ENCODE measurements around the gene WDR81.
A peak's percentile ranks its signal among the peaks of the same experiment; 100 is the strongest.

WDR81 gene

DNA sequence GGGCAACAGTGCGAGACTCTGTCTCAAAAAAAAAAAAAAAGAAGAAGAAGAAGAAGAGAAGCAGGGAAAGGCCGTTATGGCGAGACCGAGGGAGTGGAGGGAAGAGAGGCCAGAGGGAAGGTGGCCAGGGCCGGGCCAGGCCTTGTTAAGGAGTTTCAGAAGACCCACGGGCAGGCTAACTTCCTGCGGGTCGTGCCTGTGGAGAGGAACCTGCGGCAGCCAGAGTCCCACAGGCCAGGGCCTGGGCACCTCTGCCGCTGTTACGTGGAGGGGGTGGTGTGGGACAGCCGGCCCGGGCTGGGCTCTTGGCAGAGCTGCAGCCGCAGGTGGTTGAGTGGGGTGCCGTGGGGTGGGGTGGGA is 5.4 kb downstream of the WDR81 start:
- no peak for ATAC-seq
- TF ChIP-seq PPARA (CRISPR knock-in tag; IDR thresholded peaks at IDR 0.05; ENCODE audit: borderline replicate concordance) (no peak), ZNF565 (CRISPR knock-in tag; conservative IDR thresholded peaks at IDR 0.05; ENCODE audit: low read depth) (no peak), GLIS3 (CRISPR knock-in tag; IDR thresholded peaks at IDR 0.05) (no peak), TCF4 (CRISPR knock-in tag; IDR thresholded peaks at IDR 0.05; ENCODE audit: borderline replicate concordance) (no peak), BACH2 (CRISPR knock-in tag; IDR thresholded peaks at IDR 0.05; ENCODE audit: borderline replicate concordance) (no peak), ZNF8 (CRISPR knock-in tag; IDR thresholded peaks at IDR 0.05) (no peak), TOX (CRISPR knock-in tag; IDR thresholded peaks at IDR 0.05; ENCODE audit: borderline replicate concordance) (no peak), OSR1 (CRISPR knock-in tag; IDR thresholded peaks at IDR 0.05) (no peak), SNAI2 (CRISPR knock-in tag; IDR thresholded peaks at IDR 0.05) (no peak), CSDC2 (CRISPR knock-in tag; IDR thresholded peaks at IDR 0.05) (no peak)
- TF ChIP-seq, protein P1, sequence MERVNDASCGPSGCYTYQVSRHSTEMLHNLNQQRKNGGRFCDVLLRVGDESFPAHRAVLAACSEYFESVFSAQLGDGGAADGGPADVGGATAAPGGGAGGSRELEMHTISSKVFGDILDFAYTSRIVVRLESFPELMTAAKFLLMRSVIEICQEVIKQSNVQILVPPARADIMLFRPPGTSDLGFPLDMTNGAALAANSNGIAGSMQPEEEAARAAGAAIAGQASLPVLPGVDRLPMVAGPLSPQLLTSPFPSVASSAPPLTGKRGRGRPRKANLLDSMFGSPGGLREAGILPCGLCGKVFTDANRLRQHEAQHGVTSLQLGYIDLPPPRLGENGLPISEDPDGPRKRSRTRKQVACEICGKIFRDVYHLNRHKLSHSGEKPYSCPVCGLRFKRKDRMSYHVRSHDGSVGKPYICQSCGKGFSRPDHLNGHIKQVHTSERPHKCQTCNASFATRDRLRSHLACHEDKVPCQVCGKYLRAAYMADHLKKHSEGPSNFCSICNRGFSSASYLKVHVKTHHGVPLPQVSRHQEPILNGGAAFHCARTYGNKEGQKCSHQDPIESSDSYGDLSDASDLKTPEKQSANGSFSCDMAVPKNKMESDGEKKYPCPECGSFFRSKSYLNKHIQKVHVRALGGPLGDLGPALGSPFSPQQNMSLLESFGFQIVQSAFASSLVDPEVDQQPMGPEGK (CRISPR knock-in tag; IDR thresholded peaks at IDR 0.05; ENCODE audit: borderline replicate concordance) = no peak

DNA sequence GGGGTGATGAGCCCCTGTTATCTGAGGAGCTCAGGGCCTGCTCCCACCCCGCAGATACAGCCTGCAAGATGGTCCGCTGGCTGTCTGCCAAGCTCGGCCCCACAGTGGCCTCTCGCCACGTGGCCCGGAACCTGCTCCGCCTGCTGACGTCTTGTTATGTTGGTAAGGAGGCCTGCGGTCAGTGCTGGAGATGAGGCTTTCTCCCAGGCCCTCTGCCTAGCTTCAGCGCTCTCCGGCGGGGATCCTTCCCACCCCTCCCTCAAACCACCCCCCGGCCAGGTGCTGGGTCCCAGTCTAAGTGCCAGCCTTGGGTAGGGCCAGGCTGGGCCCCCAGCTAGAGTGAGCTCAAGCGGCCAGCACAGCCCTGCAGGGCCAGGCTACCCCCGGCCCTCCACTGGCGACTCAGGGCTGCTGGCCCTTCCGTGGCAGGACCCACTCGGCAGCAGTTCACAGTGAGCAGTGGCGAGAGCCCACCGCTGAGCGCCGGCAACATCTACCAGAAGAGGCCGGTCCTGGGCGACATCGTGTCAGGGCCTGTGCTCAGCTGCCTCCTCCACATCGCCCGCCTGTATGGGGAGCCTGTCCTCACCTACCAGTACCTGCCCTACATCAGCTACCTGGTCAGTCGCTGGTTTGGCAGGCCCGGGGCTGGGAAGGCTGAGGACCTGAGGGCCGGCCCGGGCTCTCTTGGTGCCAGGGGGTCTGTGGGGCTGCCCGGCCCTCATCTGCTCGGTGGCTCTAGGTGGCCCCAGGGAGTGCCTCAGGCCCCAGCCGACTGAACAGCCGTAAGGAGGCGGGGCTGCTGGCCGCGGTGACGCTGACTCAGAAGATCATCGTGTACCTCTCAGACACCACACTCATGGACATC is 6.1 kb downstream of the WDR81 start:
- peak; percentile 42 for ATAC-seq
- TF ChIP-seq, protein P2, sequence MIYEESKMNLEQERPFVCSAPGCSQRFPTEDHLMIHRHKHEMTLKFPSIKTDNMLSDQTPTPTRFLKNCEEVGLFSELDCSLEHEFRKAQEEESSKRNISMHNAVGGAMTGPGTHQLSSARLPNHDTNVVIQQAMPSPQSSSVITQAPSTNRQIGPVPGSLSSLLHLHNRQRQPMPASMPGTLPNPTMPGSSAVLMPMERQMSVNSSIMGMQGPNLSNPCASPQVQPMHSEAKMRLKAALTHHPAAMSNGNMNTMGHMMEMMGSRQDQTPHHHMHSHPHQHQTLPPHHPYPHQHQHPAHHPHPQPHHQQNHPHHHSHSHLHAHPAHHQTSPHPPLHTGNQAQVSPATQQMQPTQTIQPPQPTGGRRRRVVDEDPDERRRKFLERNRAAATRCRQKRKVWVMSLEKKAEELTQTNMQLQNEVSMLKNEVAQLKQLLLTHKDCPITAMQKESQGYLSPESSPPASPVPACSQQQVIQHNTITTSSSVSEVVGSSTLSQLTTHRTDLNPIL (CRISPR knock-in tag; IDR thresholded peaks at IDR 0.05; ENCODE audit: low read depth) = no peak
- TF ChIP-seq RARB (CRISPR knock-in tag; IDR thresholded peaks at IDR 0.05) (no peak), TCF4 (CRISPR knock-in tag; IDR thresholded peaks at IDR 0.05; ENCODE audit: borderline replicate concordance) (no peak), SNAI2 (CRISPR knock-in tag; IDR thresholded peaks at IDR 0.05) (no peak), ZFP30 (CRISPR knock-in tag; IDR thresholded peaks at IDR 0.05) (no peak), GLIS3 (CRISPR knock-in tag; IDR thresholded peaks at IDR 0.05) (no peak), ESRRG (CRISPR knock-in tag; IDR thresholded peaks at IDR 0.05) (no peak), CSDC2 (CRISPR knock-in tag; IDR thresholded peaks at IDR 0.05) (no peak)
- TF ChIP-seq, protein P3, sequence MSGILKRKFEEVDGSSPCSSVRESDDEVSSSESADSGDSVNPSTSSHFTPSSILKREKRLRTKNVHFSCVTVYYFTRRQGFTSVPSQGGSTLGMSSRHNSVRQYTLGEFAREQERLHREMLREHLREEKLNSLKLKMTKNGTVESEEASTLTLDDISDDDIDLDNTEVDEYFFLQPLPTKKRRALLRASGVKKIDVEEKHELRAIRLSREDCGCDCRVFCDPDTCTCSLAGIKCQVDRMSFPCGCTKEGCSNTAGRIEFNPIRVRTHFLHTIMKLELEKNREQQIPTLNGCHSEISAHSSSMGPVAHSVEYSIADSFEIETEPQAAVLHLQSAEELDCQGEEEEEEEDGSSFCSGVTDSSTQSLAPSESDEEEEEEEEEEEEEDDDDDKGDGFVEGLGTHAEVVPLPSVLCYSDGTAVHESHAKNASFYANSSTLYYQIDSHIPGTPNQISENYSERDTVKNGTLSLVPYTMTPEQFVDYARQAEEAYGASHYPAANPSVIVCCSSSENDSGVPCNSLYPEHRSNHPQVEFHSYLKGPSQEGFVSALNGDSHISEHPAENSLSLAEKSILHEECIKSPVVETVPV (CRISPR knock-in tag; IDR thresholded peaks at IDR 0.05) = no peak

DNA sequence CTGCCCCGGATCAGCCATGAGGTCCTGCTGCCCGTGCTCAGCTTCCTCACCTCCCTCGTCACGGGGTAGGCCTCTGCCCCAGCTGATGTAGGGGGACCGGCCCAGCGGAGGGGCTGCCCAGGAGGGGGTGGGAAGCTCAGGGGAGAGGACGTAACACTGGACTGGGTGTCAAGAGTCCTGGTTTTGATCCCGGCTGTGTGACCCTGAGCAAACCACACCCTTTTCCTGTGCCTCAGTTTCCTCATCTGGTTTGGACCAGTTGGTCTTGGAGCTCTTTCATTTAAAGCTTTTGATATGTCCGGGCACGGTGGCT is 6.6 kb downstream of the WDR81 start:
- no peak for ATAC-seq

More for the DNA sequence above, 6.6 kb downstream of the WDR81 start:
- TF ChIP-seq, protein P3 (CRISPR knock-in tag; IDR thresholded peaks at IDR 0.05) = no peak
- TF ChIP-seq BACH2 (CRISPR knock-in tag; IDR thresholded peaks at IDR 0.05; ENCODE audit: borderline replicate concordance) (no peak), ZNF8 (CRISPR knock-in tag; IDR thresholded peaks at IDR 0.05) (no peak), ESRRG (CRISPR knock-in tag; IDR thresholded peaks at IDR 0.05) (no peak), ZFP30 (CRISPR knock-in tag; IDR thresholded peaks at IDR 0.05) (no peak), RARB (CRISPR knock-in tag; IDR thresholded peaks at IDR 0.05) (no peak), OSR1 (CRISPR knock-in tag; IDR thresholded peaks at IDR 0.05) (no peak)
- TF ChIP-seq, protein P4, sequence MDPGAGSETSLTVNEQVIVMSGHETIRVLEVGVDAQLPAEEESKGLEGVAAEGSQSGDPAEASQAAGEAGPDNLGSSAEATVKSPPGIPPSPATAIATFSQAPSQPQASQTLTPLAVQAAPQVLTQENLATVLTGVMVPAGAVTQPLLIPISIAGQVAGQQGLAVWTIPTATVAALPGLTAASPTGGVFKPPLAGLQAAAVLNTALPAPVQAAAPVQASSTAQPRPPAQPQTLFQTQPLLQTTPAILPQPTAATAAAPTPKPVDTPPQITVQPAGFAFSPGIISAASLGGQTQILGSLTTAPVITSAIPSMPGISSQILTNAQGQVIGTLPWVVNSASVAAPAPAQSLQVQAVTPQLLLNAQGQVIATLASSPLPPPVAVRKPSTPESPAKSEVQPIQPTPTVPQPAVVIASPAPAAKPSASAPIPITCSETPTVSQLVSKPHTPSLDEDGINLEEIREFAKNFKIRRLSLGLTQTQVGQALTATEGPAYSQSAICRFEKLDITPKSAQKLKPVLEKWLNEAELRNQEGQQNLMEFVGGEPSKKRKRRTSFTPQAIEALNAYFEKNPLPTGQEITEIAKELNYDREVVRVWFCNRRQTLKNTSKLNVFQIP (CRISPR knock-in tag; IDR thresholded peaks at IDR 0.05; ENCODE audit: borderline replicate concordance, low read depth) = no peak
- TF ChIP-seq, protein P5, sequence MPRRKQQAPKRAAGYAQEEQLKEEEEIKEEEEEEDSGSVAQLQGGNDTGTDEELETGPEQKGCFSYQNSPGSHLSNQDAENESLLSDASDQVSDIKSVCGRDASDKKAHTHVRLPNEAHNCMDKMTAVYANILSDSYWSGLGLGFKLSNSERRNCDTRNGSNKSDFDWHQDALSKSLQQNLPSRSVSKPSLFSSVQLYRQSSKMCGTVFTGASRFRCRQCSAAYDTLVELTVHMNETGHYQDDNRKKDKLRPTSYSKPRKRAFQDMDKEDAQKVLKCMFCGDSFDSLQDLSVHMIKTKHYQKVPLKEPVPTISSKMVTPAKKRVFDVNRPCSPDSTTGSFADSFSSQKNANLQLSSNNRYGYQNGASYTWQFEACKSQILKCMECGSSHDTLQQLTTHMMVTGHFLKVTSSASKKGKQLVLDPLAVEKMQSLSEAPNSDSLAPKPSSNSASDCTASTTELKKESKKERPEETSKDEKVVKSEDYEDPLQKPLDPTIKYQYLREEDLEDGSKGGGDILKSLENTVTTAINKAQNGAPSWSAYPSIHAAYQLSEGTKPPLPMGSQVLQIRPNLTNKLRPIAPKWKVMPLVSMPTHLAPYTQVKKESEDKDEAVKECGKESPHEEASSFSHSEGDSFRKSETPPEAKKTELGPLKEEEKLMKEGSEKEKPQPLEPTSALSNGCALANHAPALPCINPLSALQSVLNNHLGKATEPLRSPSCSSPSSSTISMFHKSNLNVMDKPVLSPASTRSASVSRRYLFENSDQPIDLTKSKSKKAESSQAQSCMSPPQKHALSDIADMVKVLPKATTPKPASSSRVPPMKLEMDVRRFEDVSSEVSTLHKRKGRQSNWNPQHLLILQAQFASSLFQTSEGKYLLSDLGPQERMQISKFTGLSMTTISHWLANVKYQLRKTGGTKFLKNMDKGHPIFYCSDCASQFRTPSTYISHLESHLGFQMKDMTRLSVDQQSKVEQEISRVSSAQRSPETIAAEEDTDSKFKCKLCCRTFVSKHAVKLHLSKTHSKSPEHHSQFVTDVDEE (CRISPR knock-in tag; IDR thresholded peaks at IDR 0.05) = no peak

Measured in SK-N-SH treated with all-trans-retinoic acid at 6 μM for 48 hours (cell line).